Mucosa of descending colon (tissue), 3 donors: ENCODE results near the gene NOL11. TPM values are rescaled to one million over a fixed set of nuclear protein-coding genes. Genes with fewer than 3 reads are reported as not detected.
"Not testable (repeated sequence)": the region's sequence is repeated elsewhere in the genome, so short reads cannot be mapped to it uniquely, and the experiment has no call there.

Experiments
- ATAC-seq: fragments of 200-7000 bp; cut with Tn5 transposase; one replicate; pipeline ENCODE4 v1.9.1; 2020; ENCODE audit warnings: mild to moderate bottlenecking, moderate library complexity
- DNase-seq, 3 donors: peaks; one replicate each; pipeline ENCODE4 v3.0.0-alpha.2; 2020
- H3K36me3 ChIP-seq: fragments of 200-600 bp; one replicate; pipeline ENCODE4 v1.8.0; 2021; ENCODE audit warnings: low read depth, mild to moderate bottlenecking
- H3K4me1 ChIP-seq: fragments of 200-600 bp; one replicate; pipeline ENCODE4 v1.8.0; 2021; ENCODE audit warnings: low read depth, mild to moderate bottlenecking
- H3K4me3 ChIP-seq: fragments of 200-600 bp; one replicate; pipeline ENCODE4 v1.8.0; 2021; ENCODE audit warnings: mild to moderate bottlenecking
- H3K9me3 ChIP-seq: fragments of 200-600 bp; one replicate; pipeline ENCODE4 v1.8.0; 2021; ENCODE audit warnings: mild to moderate bottlenecking
- CTCF ChIP-seq: fragments of 200-600 bp; IDR thresholded peaks from one replicate; pipeline ENCODE4 v1.8.0; 2022; ENCODE audit warnings: antibody characterized with exemption, mild to moderate bottlenecking
- intact Hi-C, 2 donors: fragments of 100-400 bp; cut with DNase I in 1 of 2; cut with micrococcal nuclease in 1 of 2; formaldehyde crosslinking; loops; one replicate each; pipeline versions ENCODE4 v1.11.0 to v1.11.1; 2022; cut with DNase I, micrococcal nuclease
- total RNA-seq, 3 donors: library from RNA; stranded (reverse); fragmentation: NEBNext Ultra II Directional in 2 of 3; extraction: Animal tissue kit (Norgen Biotek cat#: 25700) in 2 of 3; gene quantifications; one replicate each; pipeline versions ENCODE4 v1.2.1 to v1.2.4, GENCODE V29; 2021 to 2023
- donor health status: DM: no; HTN: no; CAD: no; lungs with moderate emphysema.
- donor health status: DM: no; HTN: no; CAD: no.
- donor health status: DM: no; HTN: yes; CAD: no.

Gene NOL11
- total RNA-seq, 3 donors from 2014 or later, result 34.9 to 37.1 (median 35.1) TPM

- no peak for TF ChIP-seq CTCF
- ATAC-seq (no peak), DNase-seq (no peak)
- intact Hi-C loops, result no loop called here
- H3K4me1 ChIP-seq, result no peaks in the 10 kb centered on the region
- no peaks in the 10 kb centered on the region for H3K36me3 ChIP-seq
- H3K9me3 ChIP-seq, result no peaks in the 10 kb centered on the region
- H3K4me3 ChIP-seq, result no peak overlapping the region
These were observed 21.4 kb upstream of the NOL11 start for GRCh38 chr17:67696347-67696746.

GRCh38 chr17:67696853-67697498 is 20.8 kb upstream of the NOL11 start:
- no peak for ATAC-seq
- no peaks in the 10 kb centered on the region for H3K36me3 ChIP-seq
- no peak for TF ChIP-seq CTCF
- no peak for DNase-seq
- H3K9me3 ChIP-seq, result no peaks in the 10 kb centered on the region
- no peak overlapping the region for H3K4me3 ChIP-seq
- H3K4me1 ChIP-seq, result no peaks in the 10 kb centered on the region
- intact Hi-C loops, result no loop called here

DNA sequence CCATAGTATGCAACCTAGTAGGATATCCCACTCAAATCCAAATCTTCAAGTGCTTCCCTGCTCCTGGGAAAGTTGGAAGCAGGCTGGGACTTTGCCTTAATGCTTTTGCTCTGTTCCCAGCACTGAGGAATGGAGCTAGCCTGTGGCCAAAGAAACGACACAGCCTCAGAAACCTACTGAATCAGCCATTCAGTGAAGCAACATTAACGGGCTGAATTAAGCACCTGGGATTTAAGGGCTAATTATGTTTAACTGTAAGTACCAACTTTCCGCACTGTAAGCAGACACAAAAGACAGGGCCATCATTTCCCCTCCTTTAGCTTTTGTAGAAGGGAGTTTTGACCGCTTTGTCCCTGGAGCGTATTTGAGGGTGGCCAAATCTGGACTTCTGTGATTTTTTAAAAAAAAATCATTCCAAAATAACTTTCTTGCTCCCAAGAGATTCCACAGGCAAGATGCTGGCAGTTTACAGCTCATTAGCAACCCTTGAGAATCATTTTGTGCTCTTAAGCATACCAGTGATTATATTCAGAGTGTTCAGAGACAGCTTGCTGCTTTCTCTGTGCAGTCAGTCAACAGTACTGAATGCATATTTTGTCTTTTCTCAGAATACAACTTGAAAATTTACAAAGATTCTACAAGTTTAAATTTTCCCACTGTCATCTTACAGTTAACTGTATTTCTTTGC is 17.6 kb upstream of the NOL11 start:
- Histone ChIP-seq H3K9me3 (no peaks in the 10 kb centered on the region), H3K4me1 (no peaks in the 10 kb centered on the region), H3K4me3 (no peak overlapping the region), H3K36me3 (no peaks in the 10 kb centered on the region)
- TF ChIP-seq CTCF, result no peak
- ATAC-seq, result no peak
- DNase-seq, result no peak
- intact Hi-C loops, result no loop called here

- ATAC-seq, result no peak
- no peak overlapping the region for H3K4me3 ChIP-seq
- H3K9me3 ChIP-seq, result no peaks in the 10 kb centered on the region
- no peaks in the 10 kb centered on the region for H3K4me1 ChIP-seq
- intact Hi-C loops, result no loop called here
- H3K36me3 ChIP-seq, result no peaks in the 10 kb centered on the region
- DNase-seq, result no peak
- no peak for TF ChIP-seq CTCF
These were observed 17.0 kb upstream of the NOL11 start for GRCh38 chr17:67700725-67701119.

DNA sequence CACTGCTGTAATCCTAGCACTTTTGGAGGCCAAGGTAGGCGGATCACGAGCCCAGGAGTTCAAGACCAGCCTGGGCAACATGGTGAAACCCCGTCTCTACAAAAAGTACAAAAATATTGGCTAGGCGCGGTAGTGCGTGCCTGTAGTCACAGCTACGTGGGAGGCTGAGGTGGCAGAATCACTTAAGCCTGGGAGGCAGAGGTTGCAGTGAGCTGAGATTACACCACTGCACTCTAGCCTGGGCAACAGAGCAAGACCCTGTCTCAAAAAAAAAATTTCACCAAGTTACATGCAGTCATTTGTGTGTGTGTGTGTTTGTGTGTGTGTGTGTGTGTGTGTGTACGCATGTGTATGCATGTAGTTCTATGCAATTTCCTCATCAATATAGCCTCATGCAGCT is 14.9 kb upstream of the NOL11 start:
- intact Hi-C loops, ATAC-seq: not testable (repeated sequence)

DNA sequence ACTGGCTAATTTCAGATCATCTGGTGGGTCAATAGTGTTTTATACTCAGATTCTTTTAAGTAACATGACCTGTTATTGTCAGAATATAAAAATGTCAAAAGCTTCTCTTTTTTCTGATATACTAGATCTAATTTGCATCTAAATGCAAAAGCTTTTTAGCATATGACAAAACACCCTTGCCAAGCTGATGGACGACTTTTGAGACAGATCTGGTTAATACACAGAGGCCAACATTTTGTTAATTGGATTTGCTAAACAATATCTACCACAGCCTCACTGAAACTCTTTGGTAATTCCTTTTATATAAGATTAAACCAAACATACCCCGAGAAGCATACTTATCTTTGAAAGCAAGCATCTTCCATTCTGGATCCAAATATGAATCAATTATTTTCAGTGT is 10.3 kb upstream of the NOL11 start:
- Histone ChIP-seq H3K4me3 (no peak overlapping the region), H3K4me1 (no peaks in the 10 kb centered on the region), H3K36me3 (no peaks in the 10 kb centered on the region), H3K9me3 (no peaks in the 10 kb centered on the region)
- DNase-seq (no peak), ATAC-seq (no peak)
- TF ChIP-seq CTCF, result no peak
- intact Hi-C loops, result no loop called here

More for the DNA sequence above, 14.9 kb upstream of the NOL11 start:
- H3K9me3 ChIP-seq, H3K4me1 ChIP-seq, DNase-seq, H3K4me3 ChIP-seq, H3K36me3 ChIP-seq: not testable (repeated sequence)
